ENCODE measurements around the gene KREMEN1. TPM values are rescaled to one million over a fixed set of nuclear protein-coding genes. Genes with fewer than 3 reads are reported as not detected.

Gene KREMEN1
- total and polyA plus RNA-seq, 9 of the 15 experiments (the other 6 are each of a cell fraction or from before 2014, with no cell fraction given): 0.69 to 11.5 (median 4.3) TPM

DNA sequence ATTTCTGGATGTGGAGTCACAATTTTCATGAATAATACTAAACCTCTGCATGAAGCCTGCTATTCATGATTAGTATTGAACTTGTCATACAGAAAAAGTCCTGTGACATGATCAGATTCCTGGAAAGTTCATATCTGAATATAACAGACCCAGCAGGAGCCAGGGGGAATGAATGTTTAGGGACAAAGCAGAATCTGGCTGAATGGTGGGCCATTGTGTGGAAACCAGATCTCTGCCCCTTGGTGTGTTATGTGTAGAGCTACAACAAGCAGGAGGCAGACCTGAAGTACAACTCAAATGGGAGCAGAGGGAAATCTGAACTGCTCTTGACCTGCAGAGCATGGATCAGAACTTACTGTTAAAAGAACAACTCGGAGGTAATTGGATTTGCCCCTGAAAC, 30.3 kb downstream of the KREMEN1 start:
- no TSS peak for BruUV-seq (replicated peaks)
- DNase-seq (ENCODE audit: extremely low read depth in 1 of 4, low spot score in 3 of 4) (peak in 1 of 4 experiments; percentile 14), ATAC-seq (no peak; the same call in 2 of the 3 replicates), FAIRE-seq (peak; percentile 44)
- peaks cover 2% of the 10 kb centered on the region; the same call in 1 of the 3 replicates for H3K36me3 ChIP-seq (ENCODE audit: control insufficient read depth, insufficient read depth, low read length)
- H3K27me3 ChIP-seq (ENCODE audit: control insufficient read depth in 2 of 2, insufficient read depth in 2 of 2, low read length in 2 of 2): no peaks in the 10 kb centered on the region
- CTCF ChIA-PET (ENCODE audit: low intra/inter-chr PET ratio): no interaction called here
- WGBS (ENCODE audit: insufficient coverage, low coverage, missing lambda C conversion rate): 33% methylated on average over 1 of the region's 1 CpG
- no peak overlapping the region for H3K27ac ChIP-seq (ENCODE audit: extremely low read depth, low read depth, low read length)
- no peak overlapping the region for H3K4me3 ChIP-seq
- POLR2A ChIA-PET: no interaction called here
- H3K9me3 ChIP-seq (replicated peaks; ENCODE audit: control insufficient read depth, insufficient read depth, low read depth, low read length): no peaks in the 10 kb centered on the region
- no peak overlapping the region for H3K4me2 ChIP-seq (ENCODE audit: insufficient read depth, low read length)
- no peaks in the 10 kb centered on the region for H3K9me1 ChIP-seq (ENCODE audit: control insufficient read depth, insufficient read depth, low read length)
- H3K4me1 ChIP-seq (replicated peaks in 1 of 2; ENCODE audit: control insufficient read depth in 2 of 2, insufficient read depth in 2 of 2, low read length in 2 of 2): peaks cover 0 to 24% of the 10 kb centered on the region in 2 experiments; a peak in 2 of 5 replicates
- intact Hi-C loops (cut with micrococcal nuclease): no loop called here
- no peaks in the 10 kb centered on the region for H4K20me1 ChIP-seq (replicated peaks; ENCODE audit: control insufficient read depth, insufficient read depth, low read length)
- no peak overlapping the region for H3K9ac ChIP-seq (ENCODE audit: insufficient read depth in 1 of 2, low read depth in 2 of 2, low read length in 2 of 2)
- H2AFZ ChIP-seq (ENCODE audit: low read depth, low read length): no peak overlapping the region
- TF ChIP-seq TCF3 (CRISPR knock-in tag; IDR thresholded peaks at IDR 0.05) (0 out of 2 replicates have a peak, but pooled peaks have one; percentile 8), HNRNPL (IDR thresholded peaks at IDR 0.05; ENCODE audit: low read depth, low read length) (no peak), CBFA2T3 (IDR thresholded peaks at IDR 0.05) (peak; percentile 24; the same call in 1 of the 2 replicates)
- in situ Hi-C loops (cut with MboI): no loop called here
- H3K79me2 ChIP-seq (ENCODE audit: control insufficient read depth, insufficient read depth, low read length): no peaks in the 10 kb centered on the region

GRCh38 chr22:29105468-29105867, 32.6 kb downstream of the KREMEN1 start:
- ATAC-seq (no peak), DNase-seq (ENCODE audit: extremely low read depth in 1 of 4, low spot score in 3 of 4) (no peak), FAIRE-seq (no peak)
- ChIA-PET POLR2A (interaction anchor here (0.8 kb wide), 3 partner anchors 17 to 376 kb away, joined by 3 read pairs; no protein-coding TSS in a partner anchor), CTCF (ENCODE audit: low intra/inter-chr PET ratio) (no interaction called here)
- Histone ChIP-seq H4K20me1 (replicated peaks; ENCODE audit: control insufficient read depth, insufficient read depth, low read length) (no peaks in the 10 kb centered on the region), H3K4me1 (replicated peaks in 1 of 2; ENCODE audit: control insufficient read depth in 2 of 2, insufficient read depth in 2 of 2, low read length in 2 of 2) (peaks cover 0 to 32% of the 10 kb centered on the region in 2 experiments; a peak in 3 of 5 replicates), H3K9me1 (ENCODE audit: control insufficient read depth, insufficient read depth, low read length) (peaks cover 3% of the 10 kb centered on the region), H3K4me3 (no peak overlapping the region), H2AFZ (ENCODE audit: low read depth, low read length) (no peak overlapping the region), H3K9ac (ENCODE audit: insufficient read depth in 1 of 2, low read depth in 2 of 2, low read length in 2 of 2) (no peak overlapping the region), H3K27ac (ENCODE audit: extremely low read depth, low read depth, low read length) (peak overlapping the region; percentile 32; the same call in 1 of the 3 replicates), H3K4me2 (ENCODE audit: insufficient read depth, low read length) (no peak overlapping the region), H3K9me3 (replicated peaks; ENCODE audit: control insufficient read depth, insufficient read depth, low read depth, low read length) (no peaks in the 10 kb centered on the region), H3K27me3 (ENCODE audit: control insufficient read depth in 2 of 2, insufficient read depth in 2 of 2, low read length in 2 of 2) (no peaks in the 10 kb centered on the region), H3K36me3 (ENCODE audit: control insufficient read depth, insufficient read depth, low read length) (no peaks in the 10 kb centered on the region), H3K79me2 (ENCODE audit: control insufficient read depth, insufficient read depth, low read length) (no peaks in the 10 kb centered on the region)
- no TSS peak for BruUV-seq (replicated peaks)
- WGBS (ENCODE audit: insufficient coverage, low coverage, missing lambda C conversion rate): 27% methylated on average over 1 of the region's 2 CpGs
- intact Hi-C loops (cut with micrococcal nuclease) (no loop called here), in situ Hi-C loops (cut with MboI) (no loop called here)
- no peak for TF ChIP-seq NR2F6 (CRISPR knock-in tag; IDR thresholded peaks at IDR 0.05)
- no peak for TF ChIP-seq FIP1L1 (IDR thresholded peaks at IDR 0.05; ENCODE audit: low read depth, low read length, poor library complexity, severe bottlenecking)
- no peak for TF ChIP-seq ZNF232 (CRISPR knock-in tag; IDR thresholded peaks at IDR 0.05)
- TF ChIP-seq NFIC (IDR thresholded peaks at IDR 0.05): peak; percentile 40; the same call in 1 of the 2 replicates
